Suppressor macrophage treated with lipopolysaccharide for 4 hours (primary cell): Measurements from ENCODE around the gene CDC25B.

Source experiments
- DNase-seq: peaks from one replicate; pipeline ENCODE4 v3.0.0-alpha.2; 2020

CDC25B gene

DNA sequence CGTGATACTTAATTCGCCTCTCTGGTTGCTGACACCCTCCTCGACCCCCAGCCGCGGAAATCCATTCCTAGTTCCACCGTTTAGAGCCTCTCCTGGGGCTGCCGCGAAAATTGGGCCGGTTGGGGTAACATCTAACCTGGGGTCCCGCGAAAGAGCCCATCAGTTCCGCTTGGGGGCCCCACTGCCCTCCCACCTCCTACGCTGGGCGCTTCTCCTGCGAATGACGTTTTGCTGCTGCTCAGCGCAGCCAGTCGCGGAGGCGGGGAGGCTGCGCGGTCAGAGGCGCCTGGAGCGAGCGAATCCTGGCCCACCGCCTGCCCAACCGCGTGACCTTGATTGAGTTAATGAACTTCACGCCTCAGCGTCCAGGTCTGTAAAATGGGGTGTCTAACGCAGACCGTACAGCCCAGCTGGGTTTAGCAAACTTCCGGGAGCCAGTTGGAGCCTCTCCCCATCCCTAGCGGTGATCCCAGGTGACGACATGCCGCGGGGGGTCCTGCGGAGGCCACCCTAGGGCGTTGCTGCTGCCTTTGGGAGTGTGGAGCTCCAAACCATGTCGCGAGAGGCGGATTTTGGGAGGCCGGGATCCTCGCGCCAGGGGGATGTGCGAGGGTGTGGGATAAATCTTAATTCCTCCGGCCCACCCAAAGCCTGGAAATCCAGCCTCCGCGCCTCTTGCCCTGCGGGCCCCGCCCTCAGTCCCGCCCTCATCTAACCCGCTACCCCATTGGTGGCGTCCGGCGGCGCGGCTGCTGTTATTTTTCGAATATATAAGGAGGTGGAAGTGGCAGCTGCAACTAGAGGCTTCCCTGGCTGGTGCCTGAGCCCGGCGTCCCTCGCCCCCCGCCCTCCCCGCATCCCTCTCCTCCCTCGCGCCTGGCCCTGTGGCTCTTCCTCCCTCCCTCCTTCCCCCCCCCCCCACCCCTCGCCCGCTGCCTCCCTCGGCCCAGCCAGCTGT is at the start of gene CDC25B:
CDC25B (plus strand) TSS at position 800 of the 958 bp plus-strand sequence. CDS start 222 bp downstream, outside the sequence.
- DNase-seq = peak; percentile 91

DNA sequence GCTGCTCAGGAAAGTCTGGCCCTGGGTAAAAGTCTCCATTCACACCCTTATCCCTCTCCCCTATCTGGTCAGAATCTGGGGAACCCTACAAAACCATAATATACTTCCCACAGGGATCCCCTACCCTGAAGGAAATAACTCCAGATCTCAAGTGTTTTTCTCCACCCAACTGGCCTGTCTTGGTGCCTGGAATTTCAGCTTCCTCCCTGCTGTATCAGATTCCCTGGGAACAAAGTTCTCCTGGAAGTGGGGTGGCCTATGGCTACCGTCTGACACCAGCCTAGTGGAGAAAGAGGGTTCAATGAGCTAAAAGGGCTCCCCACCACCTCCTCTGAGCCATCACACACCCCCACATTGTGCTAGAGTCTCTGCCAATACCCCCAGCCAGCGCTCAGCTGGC is 48.6 kb upstream of the CDC25B start:
- DNase-seq = no peak

DNA sequence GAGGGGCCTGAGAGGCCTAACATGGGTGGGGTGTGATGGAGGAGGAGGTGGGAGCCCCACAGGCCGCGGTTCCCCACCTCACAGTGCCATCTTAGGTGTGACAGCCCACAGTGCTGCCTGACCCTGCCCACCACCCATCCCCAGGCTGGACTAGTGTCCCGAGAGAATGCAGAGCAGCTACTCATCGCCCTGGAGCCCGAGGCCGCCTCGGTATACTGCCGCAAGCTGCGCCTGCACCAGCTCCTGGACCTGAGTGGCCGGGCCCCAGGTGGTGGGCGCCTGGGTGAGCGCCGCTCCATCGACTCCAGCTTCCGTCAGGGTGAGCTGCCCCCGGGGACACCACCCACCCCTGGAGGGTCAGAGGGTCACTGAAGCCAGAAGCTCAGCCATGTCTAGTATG is 48.0 kb upstream of the CDC25B start:
- no peak for DNase-seq

DNA sequence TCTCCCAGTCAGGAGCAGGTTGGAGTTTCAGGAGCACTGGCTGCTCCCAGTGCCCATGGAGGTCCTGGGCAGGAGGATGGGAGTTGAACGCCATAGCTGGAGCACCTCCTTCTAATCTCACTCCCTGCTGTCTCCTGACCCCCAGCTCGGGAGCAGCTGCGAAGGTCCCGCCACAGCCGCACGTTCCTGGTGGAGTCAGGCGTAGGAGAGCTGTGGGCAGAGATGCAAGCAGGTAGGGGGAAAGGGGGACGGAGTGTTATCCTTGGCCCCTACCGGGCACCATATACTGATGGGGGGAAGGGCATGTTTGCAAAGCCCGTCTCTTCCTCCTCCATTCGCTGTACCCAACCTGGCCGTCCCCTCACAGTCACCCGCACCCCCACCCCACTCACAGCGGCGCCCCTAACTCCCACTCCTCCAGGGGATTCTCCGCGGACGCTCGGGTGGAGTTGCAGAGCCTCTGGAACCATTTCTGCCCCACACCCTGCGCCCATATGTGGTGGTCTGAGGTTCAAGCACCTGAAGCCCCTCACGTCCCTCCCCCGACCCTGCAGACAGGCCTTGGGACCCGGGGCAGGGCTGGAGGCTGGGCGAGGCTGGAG is 46.9 kb upstream of the CDC25B start:
- no peak for DNase-seq

DNA sequence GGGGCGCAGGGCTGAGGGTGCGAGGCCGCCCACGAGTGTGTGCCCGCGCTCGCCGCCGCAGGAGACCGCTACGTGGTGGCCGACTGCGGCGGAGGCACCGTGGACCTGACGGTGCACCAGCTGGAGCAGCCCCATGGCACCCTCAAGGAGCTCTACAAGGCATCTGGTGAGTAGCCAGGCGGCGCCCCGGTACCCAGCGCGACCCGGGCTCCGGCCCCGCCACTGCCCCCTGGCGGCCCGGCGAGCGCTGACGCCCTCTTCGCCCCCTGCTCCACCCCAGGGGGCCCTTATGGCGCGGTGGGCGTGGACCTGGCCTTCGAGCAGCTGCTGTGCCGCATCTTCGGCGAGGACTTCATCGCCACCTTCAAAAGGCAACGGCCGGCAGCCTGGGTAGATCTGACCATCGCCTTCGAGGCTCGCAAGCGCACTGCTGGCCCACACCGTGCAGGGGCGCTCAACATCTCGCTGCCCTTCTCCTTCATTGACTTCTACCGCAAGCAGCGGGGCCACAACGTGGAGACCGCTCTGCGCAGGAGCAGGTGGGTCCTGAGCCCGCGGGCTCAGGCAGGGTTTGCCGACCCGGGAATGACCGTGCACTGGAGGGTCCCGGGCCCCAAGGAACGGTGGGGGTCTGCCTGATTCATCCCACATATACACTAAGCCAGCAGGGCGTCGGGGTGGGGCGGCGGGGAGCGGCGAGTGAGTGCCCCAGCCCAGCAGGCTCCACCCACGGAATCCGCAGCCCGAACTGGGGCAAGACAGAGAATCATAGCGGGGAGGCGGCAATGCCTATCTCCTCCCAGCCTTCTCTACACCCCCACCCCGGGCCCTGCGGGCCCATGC is 46.2 kb upstream of the CDC25B start:
- DNase-seq = peak; percentile 56

DNA sequence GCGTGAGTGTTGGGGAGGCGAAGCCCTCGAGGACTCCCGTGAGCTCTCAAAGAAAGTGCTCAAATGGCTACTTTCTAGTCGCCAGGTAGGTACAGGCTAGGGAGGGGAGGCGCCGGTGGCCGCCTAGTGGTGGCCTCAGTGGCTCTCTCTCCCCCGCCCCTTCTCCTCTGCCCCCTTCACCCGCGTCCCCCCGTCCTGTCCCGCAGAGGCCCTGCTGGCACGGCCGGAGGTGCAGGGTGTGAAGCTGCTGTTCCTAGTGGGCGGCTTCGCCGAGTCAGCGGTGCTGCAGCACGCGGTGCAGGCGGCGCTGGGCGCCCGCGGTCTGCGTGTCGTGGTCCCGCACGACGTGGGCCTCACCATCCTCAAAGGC is 44.8 kb upstream of the CDC25B start:
- DNase-seq = no peak

DNA sequence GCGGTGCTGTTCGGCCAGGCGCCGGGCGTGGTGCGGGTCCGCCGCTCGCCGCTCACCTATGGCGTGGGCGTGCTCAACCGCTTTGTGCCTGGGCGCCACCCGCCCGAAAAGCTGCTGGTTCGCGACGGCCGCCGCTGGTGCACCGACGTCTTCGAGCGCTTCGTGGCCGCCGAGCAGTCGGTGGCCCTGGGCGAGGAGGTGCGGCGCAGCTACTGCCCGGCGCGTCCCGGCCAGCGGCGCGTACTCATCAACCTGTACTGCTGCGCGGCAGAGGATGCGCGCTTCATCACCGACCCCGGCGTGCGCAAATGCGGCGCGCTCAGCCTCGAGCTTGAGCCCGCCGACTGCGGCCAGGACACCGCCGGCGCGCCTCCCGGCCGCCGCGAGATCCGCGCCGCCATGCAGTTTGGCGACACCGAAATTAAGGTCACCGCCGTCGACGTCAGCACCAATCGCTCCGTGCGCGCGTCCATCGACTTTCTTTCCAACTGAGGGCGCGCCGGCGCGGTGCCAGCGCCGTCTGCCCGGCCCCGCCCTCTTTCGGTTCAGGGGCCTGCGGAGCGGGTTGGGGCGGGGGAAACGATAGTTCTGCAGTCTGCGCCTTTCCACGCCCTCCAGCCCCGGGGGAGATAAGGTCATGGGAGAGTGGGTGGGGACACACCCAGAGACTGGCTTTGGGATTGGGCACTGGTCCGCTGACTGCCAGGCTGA is 44.3 kb upstream of the CDC25B start:
- peak; percentile 83 for DNase-seq

DNA sequence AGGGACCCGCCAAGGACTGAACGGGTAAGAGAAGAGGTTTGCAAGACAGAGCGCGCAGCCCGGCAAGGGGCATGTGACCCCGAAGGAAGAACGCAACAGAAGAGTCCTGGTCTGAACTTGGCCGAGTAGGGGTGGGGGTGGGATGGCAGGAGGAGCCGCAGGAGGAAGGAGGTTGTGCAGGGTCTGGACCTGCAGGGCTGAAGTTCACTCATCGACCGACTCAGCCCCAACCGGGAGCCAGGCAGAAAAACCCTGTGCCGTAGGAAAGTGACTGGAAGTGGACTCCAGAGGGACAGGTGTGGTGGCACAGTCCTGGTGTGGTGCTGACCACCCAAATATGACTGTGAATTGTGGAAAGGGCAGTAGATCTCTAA is 43.7 kb upstream of the CDC25B start:
- no peak for DNase-seq

DNA sequence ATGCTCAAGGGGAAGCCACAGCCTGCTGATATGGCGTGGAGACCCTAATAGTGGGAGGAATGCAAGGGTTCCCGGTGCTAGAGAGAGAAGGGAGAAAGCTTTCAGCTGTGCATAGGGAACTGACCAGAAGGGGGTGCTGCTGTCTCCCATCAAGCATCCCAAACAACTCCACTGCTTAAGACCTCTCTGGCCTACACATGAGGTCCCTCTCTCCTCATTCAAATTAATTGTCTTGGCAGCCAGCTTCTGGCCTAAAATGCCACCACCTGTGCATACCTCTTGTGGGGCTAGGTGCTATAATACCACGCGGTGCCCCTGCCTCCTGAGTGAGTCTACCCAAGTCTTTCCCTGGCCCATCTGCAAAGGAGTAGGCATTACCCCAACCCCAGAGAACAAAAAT is 43.0 kb upstream of the CDC25B start:
- peak; percentile 82 for DNase-seq

DNA sequence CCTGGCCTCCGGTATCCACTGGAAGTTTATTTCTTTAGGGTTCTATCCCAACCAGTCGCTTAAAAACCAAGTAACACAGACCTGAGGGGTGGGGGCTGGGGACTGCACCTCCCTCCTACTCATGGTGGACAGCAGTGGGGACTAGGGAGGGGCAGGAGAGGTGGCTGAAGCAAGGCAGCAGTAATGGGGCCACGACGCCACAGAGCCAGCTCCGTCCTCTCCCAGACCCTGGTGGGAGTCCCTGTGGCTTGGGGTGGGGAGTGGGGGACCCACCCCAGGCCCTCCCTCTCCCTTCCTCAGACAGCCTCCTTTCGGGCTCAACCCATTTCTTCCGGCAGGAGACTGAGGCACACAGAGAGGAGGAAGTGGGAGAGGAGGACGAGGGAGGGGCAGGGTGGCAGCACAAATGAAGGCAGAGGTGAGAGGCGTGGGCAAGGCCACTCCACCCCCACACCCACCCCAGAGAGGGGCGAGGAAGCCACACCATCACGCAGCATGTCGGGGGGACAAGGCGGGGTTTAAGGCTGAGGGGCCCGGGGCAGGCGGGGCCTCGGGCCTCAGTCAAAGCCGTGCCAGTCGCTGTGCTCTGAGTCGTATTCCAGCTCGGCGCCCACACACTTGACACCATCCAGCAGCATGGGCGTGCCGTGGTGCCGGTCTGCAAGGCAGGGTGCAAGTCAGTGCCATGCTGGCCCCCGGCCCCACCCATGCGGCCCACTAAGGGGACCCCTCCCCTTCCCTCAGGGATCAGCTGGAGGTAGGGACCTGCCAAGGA is 42.4 kb upstream of the CDC25B start:
- no peak for DNase-seq

DNA sequence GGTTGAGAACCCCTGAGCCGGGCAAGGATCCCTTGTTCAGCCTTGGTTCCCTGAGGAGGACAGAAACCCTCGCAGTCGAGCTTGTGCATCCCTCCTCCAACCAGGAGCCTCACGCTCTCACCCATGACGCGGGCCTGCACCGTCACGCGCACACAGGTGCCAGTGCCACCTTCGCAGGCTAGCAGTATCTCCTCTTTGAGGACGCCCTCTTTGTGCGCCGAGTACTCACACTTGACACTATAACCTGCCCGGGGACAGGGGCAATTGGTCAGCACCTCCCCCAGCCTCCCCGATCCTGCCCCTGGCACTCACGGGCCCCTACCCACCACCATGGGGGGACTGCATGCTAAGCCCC is 41.9 kb upstream of the CDC25B start:
- DNase-seq = no peak

DNA sequence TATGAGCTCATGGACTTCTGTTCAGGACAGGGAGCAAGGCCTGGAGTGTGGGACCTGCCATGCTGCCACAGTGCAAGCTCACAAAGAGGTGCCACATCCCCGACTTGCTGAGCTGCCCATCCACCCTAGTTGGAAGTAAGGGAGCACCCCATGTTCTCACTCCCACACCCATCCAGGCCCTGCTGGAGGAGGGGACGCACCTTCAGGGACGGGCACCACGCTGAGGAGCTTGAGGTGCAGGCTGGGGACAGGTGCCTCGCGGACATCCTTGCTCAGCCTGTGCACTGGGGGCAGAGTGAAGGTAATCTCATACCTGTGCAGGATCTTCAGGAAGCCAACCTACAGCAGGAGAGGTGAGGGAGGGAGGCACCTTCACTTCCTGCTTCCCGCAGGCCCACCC is 40.8 kb upstream of the CDC25B start:
- no peak for DNase-seq

DNA sequence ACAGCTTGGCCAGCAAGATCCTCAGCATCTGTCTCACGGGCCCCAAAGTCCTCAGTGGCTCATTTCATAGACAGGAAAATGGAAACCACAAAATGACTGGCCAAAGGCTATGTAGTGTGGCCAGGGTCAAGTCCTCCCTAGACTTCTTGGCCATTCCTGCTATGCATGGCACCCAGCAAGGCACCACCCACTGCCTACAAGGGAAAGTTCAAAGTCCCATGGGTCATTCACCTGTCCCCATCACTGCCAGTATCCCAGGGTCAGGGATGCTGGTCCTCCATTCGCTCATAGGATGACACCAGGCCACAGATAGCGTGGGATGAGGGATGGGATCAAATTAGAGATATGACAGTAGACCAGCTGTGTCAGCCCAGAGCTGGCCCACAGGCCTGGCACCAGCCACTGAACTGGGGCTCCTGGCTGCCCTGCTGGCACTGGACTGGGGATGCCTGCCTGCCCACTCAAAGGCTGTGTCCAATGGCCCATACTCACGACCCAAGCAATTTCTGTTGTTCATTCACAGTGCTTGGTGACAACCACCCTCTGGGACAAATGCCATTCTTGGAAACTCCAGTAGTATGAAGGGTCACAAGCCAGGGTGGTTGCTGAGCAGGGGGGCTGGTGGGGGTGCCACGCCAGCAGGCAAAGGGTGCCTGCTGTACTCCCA is 40.2 kb upstream of the CDC25B start:
- DNase-seq = no peak

DNA sequence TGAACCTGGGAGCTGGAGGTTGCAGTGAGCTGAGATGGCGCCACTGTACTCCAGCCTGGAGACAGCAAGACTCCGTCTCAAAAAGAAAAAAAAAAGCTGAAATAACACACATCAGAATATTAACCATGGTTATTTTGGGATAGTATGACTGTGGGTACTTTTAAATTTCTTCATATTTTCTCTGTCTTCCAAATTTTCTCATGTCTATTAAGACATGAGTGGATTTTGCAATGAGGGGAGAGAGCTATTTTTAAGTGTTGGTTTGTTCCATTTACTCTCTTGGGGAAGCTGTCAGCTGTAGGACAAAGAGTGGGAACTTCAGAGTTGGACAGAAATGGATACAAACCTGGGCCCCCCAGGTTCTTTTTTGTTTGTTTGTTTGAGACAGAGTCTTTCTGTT is 38.8 kb upstream of the CDC25B start:
- DNase-seq = peak; percentile 47

DNA sequence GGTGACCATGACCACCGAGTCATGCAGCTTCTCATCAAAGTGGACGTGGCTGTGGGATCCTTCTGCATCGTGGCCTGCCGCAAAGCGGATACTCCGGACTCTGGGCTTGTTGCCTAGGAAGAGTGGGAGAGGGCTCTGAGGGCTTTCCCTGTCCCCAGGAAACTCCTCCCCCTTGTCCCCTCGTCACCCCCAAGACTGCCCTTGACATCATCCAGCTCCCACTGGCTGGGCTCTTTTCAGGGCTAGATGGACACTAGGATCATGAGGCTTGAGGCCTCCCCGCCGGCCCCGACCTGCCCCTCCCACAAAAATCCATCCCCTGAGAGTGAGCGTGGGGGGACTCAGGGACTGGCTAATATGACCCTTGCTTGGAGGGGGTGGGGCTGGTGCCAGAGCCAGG is 37.5 kb upstream of the CDC25B start:
- DNase-seq = no peak

DNA sequence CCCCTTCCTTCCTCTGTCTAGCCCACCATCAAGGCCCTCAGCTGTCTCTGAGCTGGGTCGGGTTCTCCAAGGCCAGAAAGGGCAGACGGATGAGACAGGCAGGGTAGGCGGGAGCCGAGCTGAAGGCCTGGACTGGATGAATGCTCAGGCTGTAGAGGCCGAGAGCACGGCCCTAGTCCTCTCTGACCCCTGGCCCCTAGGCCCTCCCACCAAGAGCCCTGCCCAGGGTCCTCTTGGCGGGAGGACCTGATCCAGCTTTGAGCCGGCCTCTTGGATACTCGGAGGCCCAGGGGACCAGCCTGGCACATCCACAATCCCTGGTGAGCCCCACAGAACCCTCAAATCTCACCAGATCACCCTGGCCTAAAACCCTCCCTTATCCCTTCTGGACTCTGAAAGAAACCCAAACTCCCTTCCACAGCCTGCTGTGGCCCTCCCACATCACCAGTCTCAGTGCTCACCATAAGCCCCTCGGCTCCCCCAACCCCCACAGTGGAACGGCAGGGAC is 36.7 kb upstream of the CDC25B start:
- DNase-seq = no peak

DNA sequence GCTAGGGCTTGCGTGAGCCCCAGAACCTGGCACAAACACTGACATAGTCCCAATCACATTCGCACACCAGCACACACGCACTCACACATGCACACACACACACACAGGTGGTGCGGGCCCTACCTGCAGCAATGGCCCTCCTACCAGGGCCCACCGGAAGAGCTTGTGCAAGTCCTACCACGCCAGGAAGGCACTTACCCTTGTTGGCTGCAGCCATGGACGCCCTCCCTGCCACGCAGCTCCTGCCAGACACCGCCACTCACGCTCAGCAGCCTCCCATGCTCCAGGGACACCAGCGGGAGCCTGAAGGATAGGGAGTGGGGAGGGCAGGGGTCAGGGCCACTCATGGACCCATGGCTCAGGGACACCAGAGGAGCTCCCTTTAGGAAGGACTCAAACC is 36.2 kb upstream of the CDC25B start:
- DNase-seq = no peak

DNA sequence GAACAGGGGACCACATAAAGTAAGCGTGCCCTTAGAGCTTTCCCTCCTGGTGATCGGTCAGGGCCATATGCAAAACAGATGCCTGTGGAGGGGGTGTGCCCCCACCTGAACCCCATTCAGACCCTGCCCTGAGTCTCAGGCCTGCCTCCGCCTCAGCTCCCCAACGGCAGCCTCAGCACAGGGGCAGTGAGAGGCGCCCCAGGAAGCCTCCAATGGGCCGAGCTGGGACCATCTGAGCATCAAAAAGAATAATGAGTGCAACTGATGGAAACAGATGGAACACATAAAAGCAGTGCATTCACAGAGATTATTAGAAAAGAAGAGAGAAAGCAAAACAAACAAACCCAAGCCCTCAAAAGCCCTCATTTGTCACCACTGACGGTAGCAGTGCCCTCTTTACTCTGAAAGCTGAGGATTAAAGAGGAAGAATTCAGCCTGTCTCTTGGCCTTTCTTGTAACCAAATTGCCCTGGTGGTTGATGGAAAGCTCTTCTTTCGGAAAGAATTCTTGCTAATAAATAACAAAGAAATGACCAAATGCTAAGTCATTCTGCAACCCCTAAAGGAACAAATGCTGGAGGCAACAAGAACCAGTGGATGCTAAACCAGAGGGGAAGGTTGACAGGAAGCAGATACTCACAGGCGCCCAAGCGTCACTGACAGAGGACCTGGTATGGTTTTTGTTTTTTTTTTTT is 35.3 kb upstream of the CDC25B start:
- no peak for DNase-seq

DNA sequence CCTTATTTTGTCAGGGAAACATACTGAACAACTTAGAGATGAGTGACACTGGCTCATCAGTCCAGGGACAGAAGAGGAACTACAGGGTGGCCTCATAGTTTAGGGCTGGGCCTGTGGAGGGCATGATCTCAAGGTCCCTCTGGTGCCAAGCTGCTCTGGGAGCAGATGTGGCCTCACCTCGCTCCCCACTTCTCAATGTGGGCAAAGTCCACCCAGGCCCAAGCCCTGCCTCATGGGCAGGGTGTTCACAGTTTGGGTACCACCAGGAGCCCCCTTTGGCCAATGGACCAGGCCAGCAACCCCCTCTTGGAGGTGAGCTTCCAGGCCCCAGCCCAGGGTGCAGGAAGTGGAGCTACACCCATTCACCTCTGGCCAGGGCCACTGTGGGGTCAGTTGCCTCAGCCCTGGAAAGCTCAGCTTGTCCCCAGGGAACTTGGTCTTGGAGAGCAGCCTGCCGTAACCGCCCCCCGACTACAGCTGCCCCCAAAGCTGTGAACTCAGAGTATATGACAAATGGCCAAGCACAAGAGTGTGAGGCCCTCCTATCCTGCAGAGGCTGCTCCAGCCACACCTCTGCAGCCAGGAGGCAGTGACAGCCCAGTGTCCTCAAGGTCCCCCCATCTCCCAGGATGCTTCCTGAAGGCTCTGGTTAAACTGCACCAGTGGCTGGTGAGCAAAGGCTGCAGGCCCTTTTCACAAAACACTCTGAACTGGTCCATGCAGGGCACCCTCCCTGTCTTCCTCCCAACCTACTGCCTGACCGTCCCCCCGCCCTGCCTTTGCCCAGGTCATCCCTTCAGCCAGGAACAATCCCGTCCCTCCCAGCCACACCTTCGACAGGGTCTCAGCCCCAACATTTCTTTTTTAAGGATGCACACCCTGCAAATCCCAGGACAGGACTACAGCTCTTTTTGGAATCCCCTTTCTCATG is 32.2 kb upstream of the CDC25B start:
- DNase-seq = peak; percentile 82

DNA sequence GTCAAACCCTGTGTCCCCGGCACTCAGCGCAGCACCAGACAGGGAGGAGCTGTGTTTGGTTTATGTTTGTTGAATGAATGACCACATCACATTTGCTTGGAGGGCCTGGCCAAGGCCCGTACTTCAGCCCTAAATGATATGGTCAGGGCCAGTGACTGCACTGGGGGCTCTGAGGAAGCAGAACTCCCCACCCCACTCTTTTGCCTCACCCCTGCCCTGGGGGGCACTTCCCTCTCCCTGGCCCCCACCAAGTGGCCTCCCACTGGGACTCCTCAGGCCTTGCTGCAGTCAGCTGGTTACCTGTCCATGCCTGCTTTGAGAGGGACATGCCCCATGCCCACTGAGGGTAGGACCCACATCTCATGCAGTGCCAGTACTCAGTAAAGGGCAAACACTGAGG is 31.5 kb upstream of the CDC25B start:
- DNase-seq = no peak
